HG02943 (cell line): ENCODE results near the gene ACSL4.
"Not testable (repeated sequence)": the region's sequence is repeated elsewhere in the genome, so short reads cannot be mapped to it uniquely, and the experiment has no call there.

Source experiments
- ATAC-seq: cut with Tn5 transposase; IDR thresholded peaks from one replicate; pipeline ENCODE4 v1.9.1; 2021; ENCODE audit warnings: mild to moderate bottlenecking, low read depth, moderate library complexity; ENCODE audit not compliant: unreplicated experiment

The ACSL4 gene

GRCh38 chrX:109732017-109732801 is 848 bp downstream of the ACSL4 start:
- ATAC-seq, result peak; percentile 28

DNA sequence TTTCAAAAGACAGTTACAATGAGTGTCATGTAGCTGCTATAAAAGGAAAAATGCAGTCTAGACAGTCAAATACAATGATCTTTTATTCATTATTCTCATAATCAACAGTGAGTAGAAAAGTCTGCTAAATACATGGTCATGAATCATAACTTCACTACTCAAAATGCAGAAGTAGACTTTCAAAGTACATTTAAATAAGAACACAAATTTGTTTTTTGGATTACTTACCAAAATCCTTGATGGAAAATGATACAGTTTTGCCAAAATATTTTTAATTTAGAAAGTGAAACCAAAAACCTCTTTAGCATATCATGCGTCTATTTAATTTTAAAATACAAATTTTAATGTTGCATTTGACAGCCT is 4.9 kb downstream of the ACSL4 start:
- no peak for ATAC-seq

DNA sequence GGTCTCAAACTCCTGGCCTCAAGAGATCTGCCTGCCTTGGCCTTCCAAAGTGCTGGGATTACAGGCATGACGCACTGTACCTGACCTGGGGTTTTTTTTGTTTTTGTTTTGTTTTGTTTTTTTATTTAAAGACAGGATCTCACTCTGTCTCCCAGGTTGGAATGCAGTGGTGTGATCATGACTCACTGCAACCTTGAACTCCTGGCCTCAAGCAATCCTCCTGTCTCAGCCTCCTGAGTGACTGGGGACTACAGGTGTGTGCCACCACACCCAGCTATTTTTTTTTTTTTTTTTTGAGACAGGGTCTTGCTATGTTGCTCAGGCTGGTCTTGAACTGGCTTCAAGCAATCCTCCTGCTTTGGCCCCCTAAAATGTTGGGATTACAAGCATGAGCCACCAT is 8.1 kb downstream of the ACSL4 start:
- ATAC-seq, result not testable (repeated sequence)

GRCh38 chrX:109720947-109721346 is 12.1 kb downstream of the ACSL4 start:
- ATAC-seq, result no peak

GRCh38 chrX:109719264-109719663 is 13.8 kb downstream of the ACSL4 start:
- no peak for ATAC-seq

GRCh38 chrX:109716431-109717028 is 16.5 kb downstream of the ACSL4 start:
- ATAC-seq, result no peak

- ATAC-seq, result no peak
Observed at GRCh38 chrX:109714340-109714958, 18.6 kb downstream of the ACSL4 start.

DNA sequence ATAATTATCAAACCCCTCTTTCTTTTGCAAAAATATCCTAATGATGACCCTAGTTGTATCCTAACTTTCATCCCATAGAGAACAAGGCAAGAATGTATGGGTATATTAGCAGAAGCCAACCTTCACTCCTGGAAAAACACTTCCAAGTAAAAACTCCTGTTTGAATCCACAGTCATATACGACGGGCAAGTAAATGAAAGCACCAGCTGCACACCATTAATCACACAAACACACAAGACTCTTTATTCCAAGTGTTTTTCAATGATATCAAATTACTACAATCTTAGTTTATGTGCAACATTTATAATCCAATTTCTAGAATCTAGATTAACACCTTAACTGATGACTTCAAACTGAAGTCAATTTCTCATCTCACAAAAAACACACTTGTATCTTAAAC is 22.9 kb downstream of the ACSL4 start:
- ATAC-seq, result no peak

- peak; percentile 59 for ATAC-seq
Observed at GRCh38 chrX:109709129-109709631, 23.9 kb downstream of the ACSL4 start.

DNA sequence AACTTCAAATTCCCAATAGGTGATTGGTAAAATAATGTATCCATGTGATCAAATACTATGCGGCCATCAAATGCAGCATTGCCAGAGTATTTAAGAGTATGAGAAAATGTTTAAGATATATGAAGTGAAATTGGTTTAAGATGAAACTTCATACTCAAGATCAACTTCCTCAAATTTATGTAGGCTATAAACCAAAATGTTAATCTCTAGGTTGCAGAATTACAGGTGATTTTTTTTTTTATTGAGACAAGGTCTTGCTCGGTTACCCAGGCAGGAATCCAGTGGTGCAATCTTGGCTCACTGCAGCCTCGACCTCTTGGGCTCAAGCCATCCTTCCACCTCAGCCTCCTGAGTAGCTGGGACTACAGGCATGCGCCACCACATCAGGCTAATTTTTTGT is 25.3 kb downstream of the ACSL4 start:
- ATAC-seq, result no peak

- no peak for ATAC-seq
Observed at GRCh38 chrX:109707319-109707718, 25.7 kb downstream of the ACSL4 start.

- ATAC-seq, result peak; percentile 74
Observed at GRCh38 chrX:109704563-109704962, 28.5 kb downstream of the ACSL4 start.

DNA sequence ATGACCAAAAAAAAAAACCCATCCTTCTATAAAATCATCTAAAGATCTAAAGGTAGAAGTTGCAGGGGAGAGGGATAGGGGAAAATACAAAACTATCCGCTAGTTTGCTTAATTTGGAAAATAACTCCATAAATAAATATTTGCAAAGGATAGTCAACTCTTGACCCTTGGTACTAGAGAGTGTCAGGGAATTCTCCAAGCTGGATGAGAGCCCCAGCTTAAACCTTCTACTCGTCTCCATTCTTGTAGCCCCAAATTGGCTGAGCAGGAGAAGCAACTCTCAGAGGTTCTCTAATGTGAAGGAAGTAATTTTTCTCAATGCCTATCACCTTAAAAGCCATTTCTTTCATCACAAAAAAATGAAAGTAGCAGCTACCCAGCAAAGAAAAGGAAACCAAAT is 35.2 kb downstream of the ACSL4 start:
- ATAC-seq, result no peak

DNA sequence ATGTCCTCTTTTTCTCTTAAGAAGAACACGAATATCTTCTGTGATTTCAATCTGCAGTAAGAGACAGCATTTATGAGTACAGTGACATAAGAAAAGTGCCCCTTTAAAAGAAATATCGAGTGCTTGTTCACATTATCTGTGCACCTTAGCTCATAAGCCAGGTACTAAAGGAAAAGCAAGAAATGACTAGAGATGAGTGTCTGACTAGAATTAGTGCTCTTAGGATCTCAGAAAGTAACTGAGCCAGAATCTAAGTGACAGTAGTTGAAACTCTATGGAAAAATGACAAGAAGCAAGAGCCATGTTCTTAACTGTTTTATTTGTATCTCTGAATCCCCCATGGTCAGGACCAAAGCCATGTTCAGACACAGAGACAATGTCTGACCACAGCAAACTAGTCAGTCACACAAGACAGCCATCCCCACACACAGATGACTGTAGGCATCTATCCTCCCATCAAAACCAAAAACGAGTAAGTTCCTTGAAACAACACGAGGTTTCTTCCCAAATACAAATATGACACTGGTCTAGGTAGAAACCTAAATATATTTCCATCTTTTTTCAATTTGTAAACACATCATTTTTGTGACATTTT is 36.8 kb downstream of the ACSL4 start:
- ATAC-seq, result no peak

GRCh38 chrX:109695637-109696036 is 37.4 kb downstream of the ACSL4 start:
- ATAC-seq, result no peak

DNA sequence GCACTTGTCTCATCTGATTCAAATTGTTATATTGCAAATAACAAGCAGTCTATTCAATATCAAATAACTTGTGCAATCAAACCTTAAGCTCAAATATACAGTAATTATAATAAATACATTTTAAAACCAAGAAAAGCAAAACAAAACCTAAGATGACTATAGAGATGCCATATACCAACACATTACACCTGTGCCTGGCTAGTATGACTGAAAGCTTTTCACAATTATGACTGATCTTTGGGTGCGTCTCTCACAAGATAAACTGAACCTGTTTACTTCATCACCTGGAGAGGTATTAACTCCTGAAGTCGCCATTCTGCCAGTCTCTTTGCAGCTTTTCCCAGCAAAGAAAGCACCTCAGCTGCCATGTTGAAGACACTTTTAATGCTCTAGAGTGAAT is 41.3 kb downstream of the ACSL4 start:
- ATAC-seq, result no peak

DNA sequence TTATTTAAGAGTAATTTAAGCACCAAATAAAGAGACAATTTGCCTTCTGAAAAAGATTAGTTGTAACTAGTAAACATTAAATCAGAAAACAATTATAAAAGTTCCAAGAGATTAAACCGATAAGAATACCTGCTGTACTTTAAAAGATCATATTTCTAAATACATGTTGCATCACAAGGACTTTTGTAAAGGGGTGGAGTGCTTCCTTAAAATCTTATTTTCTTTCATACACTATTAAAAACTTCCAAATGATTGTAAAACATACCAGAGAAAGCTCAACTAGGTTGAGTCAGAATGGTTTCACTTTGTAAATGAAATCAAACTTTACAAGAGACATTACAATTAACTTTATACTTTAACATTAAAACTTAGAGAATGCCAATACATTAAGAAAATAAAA is 41.8 kb downstream of the ACSL4 start:
- ATAC-seq, result no peak

DNA sequence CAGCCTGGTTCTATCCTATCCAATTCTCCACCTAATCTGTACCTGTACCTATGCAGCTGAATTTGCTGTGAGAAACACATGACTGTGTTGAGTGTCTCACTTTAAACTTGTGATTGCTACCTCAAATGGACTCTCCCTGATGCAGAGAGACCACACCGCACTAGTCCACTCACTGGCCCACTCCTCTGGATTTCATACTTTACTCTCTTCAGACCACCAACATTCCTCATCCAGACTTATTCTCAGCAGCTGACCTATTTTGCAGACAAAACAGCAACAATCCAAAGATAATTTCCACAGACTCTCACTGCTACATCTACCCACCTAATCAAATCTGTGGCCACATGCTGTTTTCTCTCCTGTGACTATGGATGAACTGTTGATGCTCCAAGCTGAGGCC is 45.2 kb downstream of the ACSL4 start:
- ATAC-seq, result no peak

DNA sequence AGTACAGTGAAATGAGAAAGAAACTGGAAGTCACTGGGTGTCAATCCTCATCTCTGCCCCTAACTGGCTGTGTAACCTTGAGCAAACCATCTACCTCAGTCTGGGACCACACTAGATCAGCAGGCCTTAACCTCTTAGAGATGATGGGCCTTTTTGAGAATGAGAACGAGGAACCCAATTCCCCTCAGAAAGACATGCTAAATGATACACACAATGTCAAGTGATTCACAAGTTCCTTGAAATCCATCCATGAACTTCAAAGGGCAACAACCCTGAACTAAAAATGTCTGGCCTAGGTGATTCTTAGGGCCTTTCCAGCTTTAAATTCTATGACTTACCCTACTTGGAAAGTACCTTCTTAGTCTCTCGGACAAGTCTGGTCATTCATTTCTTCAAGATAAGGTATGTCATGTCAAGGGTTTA is 47.4 kb downstream of the ACSL4 start:
- ATAC-seq, result no peak

DNA sequence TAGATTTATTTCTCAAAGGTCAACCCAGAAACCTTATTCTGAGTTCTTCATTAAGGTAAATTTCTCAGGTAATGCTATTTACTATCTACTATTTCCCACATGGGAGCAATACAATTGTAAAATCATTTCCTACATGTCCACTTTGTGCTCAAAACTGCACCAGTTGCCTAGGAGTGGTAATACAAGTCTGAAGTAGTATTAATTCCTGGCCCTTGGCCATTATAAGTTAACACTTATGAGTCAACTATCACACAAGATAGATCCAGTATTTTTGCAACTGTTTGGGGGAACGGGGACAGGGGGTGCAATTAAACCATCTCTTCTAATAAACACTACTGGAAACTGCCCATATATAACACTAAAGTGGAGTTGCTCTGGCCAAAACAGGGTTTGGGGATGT is 48.9 kb downstream of the ACSL4 start:
- no peak for ATAC-seq

DNA sequence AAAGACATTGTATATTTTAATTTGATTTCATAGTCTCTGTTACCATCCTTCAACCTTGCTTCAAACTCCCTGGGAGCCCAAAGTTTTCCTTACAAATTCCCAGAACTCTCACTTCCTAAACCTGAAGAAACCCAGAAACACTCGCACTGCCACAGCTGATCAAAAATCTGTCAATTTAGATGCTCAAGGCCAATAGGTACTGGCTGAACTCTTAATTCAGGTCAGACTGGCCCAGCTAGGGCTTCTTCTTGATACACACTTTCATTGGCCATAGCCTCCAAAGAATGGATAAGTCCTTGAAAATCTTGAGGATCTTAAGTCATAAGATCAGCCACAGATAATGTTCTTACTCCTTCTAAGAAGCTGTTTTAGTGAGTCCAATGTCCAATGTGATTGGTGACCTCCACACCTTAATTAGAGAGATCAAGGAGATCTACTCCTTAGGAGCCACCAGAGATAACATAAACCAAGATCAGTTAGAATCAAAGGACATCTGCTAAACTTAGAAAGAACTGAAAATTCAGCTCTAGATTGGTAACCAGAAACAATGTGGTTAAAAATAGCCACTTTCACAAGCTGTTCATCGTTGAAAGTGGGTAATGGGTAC is 51.5 kb downstream of the ACSL4 start:
- no peak for ATAC-seq
